SU-DHL-6 (cell line): Measurements from ENCODE around the gene TIMP4.

Experiments
- CTCF ChIP-seq: fragments of 200-600 bp; sonication (generic); IDR thresholded peaks from one replicate; pipeline ENCODE4 v1.5.1; 2017; ENCODE audit warnings: antibody characterized with exemption, mild to moderate bottlenecking, low read length, moderate library complexity; ENCODE audit not compliant: insufficient read depth, poor library complexity, severe bottlenecking
- EZH2phosphoT487 ChIP-seq: fragments of 200-600 bp; sonication (generic), shearing (Covaris generic); conservative IDR thresholded peaks from 2 replicates; pipeline ENCODE4 v1.6.1; 2018; ENCODE audit warnings: mild to moderate bottlenecking, antibody characterized with exemption, low read length, moderate library complexity, mixed read lengths

- TF ChIP-seq CTCF (no peak), EZH2phosphoT487 (no peak)
Measured at GRCh38 chr3:12186515-12187286, 28.0 kb upstream of the TIMP4 start.
